GM21423 (cell line): ENCODE measurements around the gene FBXW7.

Experiments
- ATAC-seq: cut with Tn5 transposase; IDR thresholded peaks from one replicate; pipeline ENCODE4 v1.9.1; 2021; ENCODE audit warnings: mild to moderate bottlenecking, moderate library complexity; ENCODE audit not compliant: unreplicated experiment

Gene FBXW7

DNA sequence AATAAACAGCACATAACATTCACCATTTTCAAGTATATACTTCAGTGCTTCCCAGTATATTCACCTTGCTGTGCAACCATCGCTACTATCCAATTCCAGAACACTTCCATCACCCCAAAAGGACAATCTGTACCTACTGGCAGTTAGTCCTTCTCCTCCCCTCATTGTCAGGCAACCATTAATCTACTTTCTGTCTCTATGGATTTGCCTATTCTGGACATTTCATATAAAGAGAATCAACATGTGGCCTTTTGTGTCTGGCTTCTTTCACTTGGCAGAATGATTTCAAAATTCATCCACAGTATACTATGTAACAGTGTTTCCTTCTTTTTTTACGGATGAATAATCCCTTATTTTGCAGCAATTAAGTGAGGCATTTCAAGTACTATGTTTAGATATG lies 189.4 kb downstream of the FBXW7 start:
- ATAC-seq, result no peak

DNA sequence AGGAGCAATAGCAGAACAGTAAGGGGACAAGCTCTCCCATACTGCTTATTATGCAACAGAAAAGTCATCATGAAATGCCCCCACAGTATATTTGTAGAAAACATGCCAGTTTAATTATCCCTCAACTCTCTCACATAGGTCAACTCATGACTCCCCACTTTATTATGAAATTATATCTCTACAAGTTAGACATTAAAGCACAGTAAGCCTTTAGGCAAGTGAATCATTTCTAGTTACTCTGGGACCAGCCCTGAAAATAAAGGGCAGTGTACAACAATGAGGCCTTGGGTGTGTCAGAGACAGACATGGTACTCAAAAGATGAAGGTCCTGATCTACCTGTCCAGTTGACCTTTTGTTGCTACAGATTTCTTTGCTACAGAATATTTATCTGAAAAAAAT lies 191.9 kb downstream of the FBXW7 start:
- no peak for ATAC-seq

DNA sequence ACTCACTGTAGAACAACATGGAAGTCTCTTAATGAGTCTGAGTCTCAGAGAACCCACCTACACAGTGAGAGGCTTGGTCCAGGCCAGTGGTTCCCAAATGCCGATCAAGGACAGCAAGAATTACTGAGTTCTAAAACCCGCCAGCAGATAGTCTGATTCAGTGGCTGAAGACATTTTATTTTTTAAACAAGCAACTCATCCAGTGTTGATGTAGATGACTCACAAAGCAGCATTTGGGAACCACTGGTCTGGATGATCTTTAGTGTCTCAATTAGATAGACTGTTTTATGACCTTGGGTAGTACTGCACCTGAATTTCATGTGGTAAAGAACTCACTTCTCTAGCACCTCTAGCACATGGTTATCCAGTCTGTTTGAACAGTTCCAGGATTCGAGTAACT lies 193.6 kb downstream of the FBXW7 start:
- no peak for ATAC-seq

DNA sequence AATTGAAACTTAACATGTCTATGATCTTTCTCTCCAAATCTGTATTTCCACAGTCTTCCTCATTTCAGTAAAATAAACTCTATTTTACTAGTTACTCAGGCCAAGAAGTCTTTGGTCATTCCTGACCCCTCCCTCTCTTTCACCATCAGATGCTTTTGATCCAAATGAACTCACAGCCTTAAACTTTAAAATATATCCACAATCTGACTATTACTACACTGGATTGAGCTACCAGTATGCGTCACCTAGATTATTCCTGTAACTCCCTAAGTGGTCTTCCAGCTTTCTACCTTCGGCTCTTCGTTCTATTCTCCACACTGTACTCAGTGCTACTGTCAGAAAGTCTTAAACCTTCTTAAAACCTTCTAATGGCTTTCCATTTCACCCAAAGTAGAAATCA lies 195.1 kb downstream of the FBXW7 start:
- no peak for ATAC-seq

DNA sequence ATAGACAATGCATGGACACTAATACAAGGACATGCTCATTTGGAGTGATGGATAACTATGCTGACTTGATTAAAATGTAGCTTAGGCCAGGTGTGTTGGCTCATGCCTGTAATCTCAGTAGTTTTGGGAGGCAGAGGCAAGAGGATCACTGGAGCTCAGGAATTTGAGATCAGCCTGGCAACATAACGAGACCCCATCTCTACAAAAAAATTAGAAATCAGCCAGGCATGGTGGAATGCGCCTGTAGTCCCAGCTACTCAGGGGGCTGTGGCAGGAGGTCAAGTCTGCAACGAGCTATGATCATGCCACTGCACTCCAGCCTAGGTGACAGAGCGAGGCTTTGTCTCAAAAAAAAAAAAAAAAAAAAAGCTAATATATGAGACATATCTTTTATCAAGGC lies 196.3 kb downstream of the FBXW7 start:
- no peak for ATAC-seq

DNA sequence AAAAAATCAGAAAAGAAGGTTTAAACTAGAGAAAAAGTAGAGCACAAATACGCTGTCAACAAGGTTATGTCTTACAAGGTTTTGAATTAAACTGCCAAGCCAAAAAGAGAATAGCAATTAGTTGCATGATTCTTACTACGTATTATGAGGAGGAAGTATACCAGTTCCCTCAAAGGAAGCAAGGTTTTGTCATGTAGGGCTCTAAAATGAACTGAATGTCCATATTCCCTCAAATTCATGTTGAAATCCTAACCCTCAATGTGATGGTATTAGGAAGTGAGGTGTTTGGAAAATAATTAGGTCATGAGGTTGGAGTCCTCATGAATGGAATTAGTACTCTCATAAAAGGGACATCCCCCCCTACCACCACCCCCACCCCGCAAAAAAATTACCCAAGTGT lies 201.0 kb downstream of the FBXW7 start:
- no peak for ATAC-seq

DNA sequence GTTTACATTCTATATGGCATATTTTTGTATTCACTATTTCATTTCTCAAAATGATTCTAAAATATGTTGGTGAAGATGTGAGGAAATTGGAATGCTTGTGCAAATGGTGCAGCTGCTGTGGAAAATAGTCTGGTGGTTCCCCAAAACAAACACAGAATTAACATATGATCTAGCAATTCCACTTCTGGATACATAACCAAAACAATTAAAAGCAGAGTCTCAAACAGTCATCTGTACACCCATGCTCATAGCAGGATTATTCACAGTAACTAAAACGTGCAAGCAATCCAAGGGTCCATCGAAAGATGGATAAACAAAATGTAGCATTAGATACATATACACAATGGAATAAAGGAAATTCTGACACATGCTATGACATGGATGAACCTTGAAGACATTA lies 204.8 kb downstream of the FBXW7 start:
- no peak for ATAC-seq

DNA sequence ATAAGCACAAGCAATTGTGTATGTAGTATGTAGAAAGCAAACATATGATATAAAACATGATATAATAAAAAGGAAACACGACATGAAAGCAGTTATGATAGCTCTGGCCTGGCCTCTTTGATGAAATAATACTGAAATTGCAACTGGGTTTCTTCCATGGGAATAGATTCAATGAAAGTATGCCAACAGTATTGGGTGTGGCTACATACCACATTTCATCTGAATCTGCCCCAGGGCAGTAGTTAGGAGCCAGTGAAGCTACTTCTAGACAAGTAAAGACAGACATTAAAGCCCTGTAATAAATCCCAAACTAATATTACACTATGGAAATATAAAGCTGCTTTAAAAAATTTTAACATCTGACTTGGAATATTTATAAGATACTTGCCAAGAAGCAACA lies 207.3 kb downstream of the FBXW7 start:
- ATAC-seq, result no peak

DNA sequence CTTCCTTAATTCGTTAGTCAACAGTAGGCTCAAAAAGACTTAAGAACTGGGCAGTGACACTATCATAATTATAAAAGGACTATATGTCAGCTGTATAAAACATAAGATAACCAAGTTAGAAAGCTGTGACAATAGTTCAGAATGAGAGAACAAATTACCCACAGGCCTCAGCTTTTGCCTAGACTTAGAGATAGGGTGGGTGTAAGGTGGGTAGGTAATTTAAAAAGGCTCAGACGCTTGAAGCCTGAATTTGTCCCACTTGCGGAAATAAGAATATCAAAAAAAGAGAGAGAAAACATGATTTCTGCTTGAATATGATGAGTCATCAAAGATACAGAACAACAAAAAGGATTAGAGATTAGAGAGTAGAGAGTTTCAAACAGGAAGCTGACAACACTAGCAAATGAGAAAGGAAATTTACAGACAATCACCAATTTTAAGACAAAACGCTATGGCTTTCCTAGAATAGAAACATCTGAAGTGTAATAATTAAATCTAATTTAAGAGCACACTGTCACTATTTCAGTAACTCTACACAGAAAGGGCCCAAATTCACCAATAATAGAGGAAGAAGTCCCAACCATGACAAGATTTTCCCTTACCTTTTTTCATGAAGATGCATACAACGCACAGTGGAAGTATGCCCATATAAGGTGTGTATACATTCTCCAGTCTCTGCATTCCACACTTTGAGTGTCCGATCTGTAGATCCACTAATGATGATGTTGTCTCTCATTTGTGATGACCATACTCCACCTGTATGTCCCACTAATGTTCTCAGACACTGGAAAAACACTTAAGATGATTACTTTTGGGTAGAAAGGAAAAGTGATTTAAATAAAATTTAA lies 208.1 kb downstream of the FBXW7 start:
- no peak for ATAC-seq

DNA sequence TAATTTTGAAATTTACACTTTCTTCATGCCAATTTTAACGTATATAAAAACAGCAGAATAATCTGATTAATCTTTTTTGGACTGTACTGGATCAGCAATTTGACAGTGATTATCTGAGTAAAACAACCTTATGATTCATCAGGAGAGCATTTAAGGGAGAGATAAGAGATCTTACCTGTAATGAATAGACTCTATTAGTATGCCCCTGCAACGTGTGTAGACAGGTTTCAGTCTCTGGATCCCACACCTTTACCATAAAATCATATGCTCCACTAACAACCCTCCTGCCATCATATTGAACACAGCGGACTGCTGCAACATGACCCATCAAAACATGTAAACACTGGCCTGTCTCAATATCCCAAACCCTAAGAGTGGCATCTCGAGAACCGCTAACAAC lies 210.1 kb downstream of the FBXW7 start:
- ATAC-seq, result no peak

DNA sequence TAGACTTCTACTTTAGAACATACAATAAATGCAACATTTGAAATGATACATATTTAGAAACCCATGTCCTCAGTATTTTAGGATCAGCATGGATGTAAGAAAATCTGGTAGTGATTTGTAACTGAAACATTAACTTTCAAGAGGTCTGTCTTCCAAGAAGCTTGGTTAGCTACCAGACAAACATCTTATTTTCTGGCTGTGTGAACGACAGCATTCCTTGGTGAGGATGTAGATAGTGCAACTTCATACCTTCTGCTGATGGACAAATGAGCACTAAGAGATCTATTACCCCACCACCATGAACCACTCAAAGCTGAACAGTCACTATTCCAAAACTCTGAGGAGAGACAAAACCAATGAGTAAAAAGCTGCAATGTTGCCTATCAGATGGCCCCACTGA lies 212.7 kb downstream of the FBXW7 start:
- no peak for ATAC-seq

DNA sequence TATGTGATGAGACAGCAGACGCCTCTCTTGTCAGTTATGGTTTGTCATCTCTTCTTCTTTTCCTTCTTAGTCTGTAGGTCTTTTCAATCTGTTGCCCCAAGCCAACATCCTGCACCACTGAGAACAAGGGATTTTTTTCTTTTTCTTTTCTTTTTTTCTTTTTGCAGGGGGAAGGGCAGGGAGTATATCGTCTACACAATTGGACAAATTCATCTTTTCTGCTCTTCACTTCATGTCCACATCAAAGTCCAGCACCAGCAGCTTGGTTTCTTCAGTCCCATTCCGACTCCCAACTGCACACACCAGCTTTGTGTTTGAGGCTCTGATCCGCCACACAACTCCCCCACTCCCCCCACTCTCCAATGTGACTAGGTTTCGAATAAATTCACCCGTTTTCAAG lies 213.2 kb downstream of the FBXW7 start:
- ATAC-seq, result no peak

DNA sequence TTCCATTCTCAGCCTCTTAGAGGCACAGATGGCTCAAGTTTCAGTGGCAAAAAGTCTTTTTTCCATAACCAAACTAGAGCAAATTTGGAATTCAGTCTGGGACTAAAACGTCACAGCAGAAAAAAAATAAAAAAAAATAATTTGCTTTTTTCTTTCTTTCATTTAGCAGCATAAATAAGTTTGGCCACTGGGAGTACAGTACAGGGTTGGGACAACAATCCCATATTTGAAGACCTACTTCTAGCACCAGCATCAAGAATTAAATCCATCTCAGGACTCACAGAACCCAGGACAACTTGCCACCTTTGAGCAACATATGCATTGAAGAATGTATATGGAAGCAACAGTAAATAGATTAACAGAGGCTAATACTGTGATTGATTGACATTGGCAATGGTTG lies 214.0 kb downstream of the FBXW7 start:
- no peak for ATAC-seq

DNA sequence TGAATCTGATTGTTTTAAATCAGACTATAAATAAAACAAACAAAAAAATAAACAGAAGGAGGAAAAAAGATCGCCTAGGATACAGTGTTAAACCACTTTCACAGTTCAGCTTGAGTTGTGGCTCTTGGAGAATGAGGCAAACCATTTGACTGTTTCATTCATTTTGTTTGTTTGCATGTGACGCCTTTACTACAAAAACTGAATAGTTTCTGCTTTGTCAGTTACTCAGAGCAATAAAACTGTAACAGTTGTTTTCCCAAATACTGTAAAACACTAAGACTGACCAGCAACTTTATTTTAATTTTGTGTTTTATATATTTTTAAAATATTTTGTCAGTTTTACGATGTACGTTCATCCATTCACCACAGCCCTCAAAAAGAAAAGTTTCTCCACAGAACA lies 214.5 kb downstream of the FBXW7 start:
- ATAC-seq, result no peak

DNA sequence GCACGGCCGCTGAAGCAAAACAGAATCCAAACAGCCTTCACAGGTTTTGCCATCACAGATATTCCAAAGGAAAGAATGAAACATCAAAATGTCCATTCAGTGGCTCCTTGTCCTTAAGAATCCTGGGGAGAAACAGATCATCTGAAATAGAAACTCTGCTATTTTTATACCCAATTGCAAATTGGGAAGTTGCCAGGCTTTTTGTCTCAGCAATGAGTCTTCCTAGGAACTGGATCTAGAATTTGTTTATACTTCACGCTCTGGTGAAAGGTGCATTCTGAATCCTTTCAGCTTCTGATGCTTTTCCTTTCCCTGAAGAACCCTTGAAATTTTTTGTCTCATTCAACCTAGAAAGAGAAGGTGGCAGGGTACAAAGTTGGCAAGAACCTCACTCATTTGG lies 218.9 kb downstream of the FBXW7 start:
- no peak for ATAC-seq

DNA sequence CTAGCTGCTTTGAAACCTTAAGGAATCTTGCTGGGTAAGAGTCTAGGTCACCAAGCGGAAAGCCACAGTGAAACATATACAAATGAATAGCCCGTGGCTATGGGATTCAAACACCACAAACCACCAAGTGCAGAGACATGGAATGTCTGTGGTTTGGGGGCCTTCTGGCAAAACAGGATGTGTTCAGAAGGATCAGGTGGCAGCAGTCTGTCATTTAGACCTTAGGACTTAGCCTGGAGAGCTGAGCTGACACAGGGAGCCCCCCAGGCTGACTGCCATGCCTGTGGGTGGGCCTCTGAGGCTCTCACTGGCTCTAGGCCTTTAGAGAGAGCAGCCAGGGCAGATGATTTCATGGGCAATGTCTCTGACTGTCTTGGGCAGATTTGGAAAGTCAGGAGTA lies 225.6 kb downstream of the FBXW7 start:
- ATAC-seq, result no peak

DNA sequence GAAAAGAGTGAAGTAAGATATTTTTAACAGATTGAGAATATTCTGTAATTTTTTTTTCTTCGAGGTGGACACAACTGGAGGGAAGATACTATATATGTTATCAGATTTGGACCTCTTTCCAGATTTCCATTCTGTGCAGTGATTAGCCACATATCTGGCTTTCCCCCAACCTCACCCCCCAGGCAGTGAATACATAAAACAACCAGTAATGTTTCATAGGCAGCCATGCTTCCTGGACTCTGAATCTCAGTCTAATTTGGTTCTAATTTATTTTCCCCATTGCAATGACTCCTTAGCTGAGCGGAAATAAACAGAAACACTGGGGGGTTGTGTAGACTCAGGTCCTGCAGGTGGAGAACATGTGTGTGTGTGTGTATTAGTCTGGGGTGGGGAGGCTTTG lies 226.5 kb downstream of the FBXW7 start:
- ATAC-seq, result no peak

DNA sequence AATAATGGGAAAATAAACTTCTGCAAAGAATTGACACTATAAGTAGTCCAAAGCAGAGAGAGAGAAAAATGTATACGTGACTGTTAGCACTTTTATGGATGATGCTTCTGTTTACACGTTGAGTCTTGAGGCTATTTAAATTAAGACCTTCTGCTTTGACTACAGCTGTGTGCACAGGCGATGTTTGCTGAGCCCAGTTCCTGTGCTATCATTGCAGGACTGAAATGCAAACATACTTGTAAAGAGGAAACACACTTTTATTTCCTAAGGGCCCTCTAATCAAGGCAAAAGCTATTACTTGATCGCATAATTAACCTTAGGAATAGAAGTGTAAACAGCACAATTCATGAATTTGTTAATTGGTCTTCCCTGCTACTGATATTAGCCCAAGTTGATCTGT lies 226.9 kb downstream of the FBXW7 start:
- ATAC-seq, result no peak

DNA sequence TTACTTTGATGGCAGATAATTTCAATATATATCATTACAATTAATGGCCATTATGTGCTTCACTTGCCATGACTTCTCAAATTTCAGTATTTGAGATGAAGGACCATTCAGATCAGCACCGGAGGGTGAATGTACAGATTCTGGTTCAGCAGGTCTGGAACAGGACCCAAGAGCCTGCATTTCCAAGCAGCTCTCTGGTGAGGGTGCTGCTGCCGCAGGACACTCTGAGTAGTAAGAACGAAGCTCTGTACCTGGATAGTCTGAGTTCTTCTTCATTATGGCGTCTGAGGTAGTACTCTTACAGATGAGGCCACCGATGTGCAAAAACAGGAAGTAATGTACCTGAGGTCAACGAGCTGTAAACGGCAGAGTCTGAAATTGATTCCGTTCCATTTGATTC lies 228.2 kb downstream of the FBXW7 start:
- ATAC-seq, result no peak

DNA sequence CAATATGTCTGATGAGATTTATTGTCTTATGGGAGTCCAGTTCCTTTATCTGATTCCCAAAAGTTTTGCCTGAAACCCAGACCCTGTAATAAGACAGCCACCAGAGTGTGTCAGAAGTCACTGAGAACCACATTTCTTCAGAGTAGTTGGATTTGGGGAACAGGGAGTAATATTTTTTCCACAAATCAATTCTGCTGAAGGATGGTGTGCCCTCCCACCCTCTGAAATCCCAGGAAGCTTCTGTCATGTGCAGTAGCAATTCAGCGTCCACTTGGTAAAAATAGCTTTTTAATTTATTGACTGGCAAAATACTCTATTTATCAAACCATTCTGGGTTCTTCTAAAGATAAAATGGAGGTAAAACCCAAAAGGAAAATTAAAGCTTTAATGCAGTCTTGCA lies 229.4 kb downstream of the FBXW7 start:
- ATAC-seq, result no peak

DNA sequence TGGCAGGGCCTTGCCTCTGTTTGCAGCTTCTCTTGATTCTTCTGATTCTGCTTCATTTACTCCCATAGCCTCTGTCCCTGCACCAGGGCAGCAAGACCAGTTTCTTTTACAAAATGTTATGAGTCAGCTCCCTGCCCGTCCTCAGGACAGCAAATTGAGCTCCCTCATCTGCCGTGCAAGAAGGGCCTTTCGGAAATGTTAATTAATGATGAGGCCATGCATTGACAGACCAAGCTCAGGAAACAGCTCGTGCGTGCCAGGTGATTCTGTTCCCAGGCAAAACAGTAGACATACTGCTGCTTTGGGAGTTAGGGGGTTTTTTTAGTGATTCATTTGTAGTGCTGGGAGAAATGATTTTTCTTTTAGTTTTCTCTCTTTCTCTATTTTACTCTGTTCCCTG lies 231.7 kb downstream of the FBXW7 start:
- ATAC-seq, result peak; percentile 89

DNA sequence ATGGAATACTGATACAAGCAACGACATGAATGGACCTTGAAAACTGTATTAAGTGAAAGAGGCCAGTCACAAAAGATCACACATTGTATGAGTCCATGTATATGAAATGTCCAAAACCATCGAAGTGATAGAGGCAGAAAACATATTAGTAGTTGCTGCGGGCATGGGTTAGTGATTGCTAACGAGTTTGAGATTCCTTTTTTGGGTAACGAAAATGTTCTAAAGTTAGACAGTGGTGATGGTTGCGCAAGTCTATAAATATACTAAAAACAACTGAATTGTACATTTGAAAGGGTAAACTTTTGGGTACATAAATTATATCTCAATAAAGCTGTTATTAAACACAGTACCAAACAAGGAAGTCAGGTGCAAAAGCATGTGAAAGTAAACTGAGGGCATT lies 234.5 kb downstream of the FBXW7 start:
- no peak for ATAC-seq

DNA sequence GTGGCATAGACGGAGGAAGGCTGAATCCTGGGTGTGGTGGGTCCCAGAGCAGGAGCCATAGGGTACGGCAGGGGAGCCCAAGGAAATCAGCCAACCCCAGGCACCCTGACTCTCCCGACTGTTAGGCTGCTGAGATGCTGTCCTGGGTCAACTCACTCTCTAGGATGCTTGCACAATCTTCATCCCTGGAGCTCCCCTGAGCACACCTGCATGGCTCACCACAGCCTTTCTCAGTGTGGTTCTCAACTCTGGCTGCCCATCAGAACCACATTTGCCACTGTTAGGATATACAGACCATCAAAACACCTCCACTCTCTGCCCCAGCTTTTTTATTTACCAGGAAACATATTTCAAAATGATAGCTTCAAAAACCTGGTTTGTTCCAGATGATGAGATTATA lies 236.3 kb downstream of the FBXW7 start:
- ATAC-seq, result no peak
